PC-9 (cell line): ENCODE results near the gene GANC.

Experiments
- EZH2 ChIP-seq: fragments of 200-600 bp; sonication (generic); IDR thresholded peaks from 2 replicates; pipeline ENCODE4 v1.8.0; 2017; ENCODE audit warnings: antibody characterized with exemption, low read depth
- TF ChIP-seq, protein P1 (sequence below): fragments of 200-600 bp; sonication (generic); conservative IDR thresholded peaks from 2 replicates; pipeline ENCODE4 v1.6.1; 2017; ENCODE audit warnings: mixed run types, antibody characterized with exemption, mild to moderate bottlenecking, moderate library complexity

DNA sequence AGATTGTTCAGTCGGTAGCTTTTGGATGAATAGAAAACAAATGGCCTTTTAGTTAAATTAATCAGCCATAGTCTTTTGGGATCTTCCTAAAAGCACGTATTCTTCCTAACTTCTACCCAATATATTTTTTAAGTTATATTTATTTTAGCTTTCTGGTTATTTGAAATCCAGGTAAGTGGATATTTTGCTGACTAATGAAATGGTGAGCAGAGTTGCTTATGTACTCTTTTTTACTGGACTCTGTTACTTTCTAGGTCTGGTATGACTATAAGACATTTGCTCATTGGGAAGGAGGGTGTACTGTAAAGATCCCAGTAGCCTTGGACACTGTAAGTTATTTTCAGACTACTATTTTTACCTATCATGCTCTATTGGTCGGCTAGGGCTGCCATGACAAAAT, 72.5 kb downstream of the GANC start:
- TF ChIP-seq, protein P1, sequence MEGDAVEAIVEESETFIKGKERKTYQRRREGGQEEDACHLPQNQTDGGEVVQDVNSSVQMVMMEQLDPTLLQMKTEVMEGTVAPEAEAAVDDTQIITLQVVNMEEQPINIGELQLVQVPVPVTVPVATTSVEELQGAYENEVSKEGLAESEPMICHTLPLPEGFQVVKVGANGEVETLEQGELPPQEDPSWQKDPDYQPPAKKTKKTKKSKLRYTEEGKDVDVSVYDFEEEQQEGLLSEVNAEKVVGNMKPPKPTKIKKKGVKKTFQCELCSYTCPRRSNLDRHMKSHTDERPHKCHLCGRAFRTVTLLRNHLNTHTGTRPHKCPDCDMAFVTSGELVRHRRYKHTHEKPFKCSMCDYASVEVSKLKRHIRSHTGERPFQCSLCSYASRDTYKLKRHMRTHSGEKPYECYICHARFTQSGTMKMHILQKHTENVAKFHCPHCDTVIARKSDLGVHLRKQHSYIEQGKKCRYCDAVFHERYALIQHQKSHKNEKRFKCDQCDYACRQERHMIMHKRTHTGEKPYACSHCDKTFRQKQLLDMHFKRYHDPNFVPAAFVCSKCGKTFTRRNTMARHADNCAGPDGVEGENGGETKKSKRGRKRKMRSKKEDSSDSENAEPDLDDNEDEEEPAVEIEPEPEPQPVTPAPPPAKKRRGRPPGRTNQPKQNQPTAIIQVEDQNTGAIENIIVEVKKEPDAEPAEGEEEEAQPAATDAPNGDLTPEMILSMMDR = no peak
- no peak for TF ChIP-seq EZH2
